Tibial nerve (tissue), 4 donors: Measurements from ENCODE around the gene ABCC4. TPM values are rescaled to one million over a fixed set of nuclear protein-coding genes. Genes with fewer than 3 reads are reported as not detected.
"Not testable (repeated sequence)": the region's sequence is repeated elsewhere in the genome, so short reads cannot be mapped to it uniquely, and the experiment has no call there.

Experiments used
- DNase-seq, 2 donors: peaks; one replicate each; pipeline ENCODE4 v3.0.0-alpha.2; 2019; ENCODE audit warnings: low spot score in 2 of 2
- H3K27ac ChIP-seq, 4 donors: fragments of 200-600 bp; sonication (generic) in 3 of 4; one replicate each; pipeline ENCODE4 v1.5.1; 2017 to 2019; ENCODE audit warnings: mild to moderate bottlenecking in 1 of 4
- H3K27me3 ChIP-seq, 2 donors: fragments of 200-600 bp; sonication (generic) in 1 of 2; one replicate each; pipeline versions ENCODE4 v1.5.1 to v1.6.0; 2017 to 2019
- H3K36me3 ChIP-seq, 3 donors: fragments of 200-600 bp; sonication (generic); one replicate each; pipeline ENCODE4 v1.5.1; 2018 to 2019
- H3K4me1 ChIP-seq, 4 donors: fragments of 200-600 bp; sonication (generic) in 3 of 4; one replicate each; pipeline ENCODE4 v1.5.1; 2017 to 2019
- H3K4me3 ChIP-seq, 4 donors: fragments of 200-600 bp; sonication (generic) in 3 of 4; one replicate each; pipeline ENCODE4 v1.5.1; 2017 to 2019; ENCODE audit warnings: mild to moderate bottlenecking in 1 of 4, moderate library complexity in 1 of 4
- H3K9me3 ChIP-seq, 4 donors: fragments of 200-600 bp; sonication (generic) in 3 of 4; one replicate each; pipeline ENCODE4 v1.5.1; 2017 to 2019
- EP300 ChIP-seq, 2 donors: sonication (generic); formaldehyde crosslinking; IDR thresholded peaks; one replicate each; pipeline ENCODE4 v1.6.1; 2017; ENCODE audit warnings: antibody characterized with exemption in 2 of 2, mild to moderate bottlenecking in 1 of 2
- POLR2A ChIP-seq, 2 donors: fragments of 450-650 bp; IDR thresholded peaks; one replicate each; pipeline ENCODE4 v1.6.1; 2017; ENCODE audit warnings: antibody characterized with exemption in 2 of 2, mild to moderate bottlenecking in 2 of 2, moderate library complexity in 2 of 2
- WGBS, 2 donors: methylation state at CpG; one replicate each; pipeline ENCODE4 v1.1.5; 2018; 5-methylcytosine and 5-hydroxymethylcytosine counted together
- total RNA-seq, 4 donors: library from RNA; depleted of rRNA; stranded (reverse); fragments of >200 nt; gene quantifications; one replicate each; pipeline ENCODE4 v1.1.0, GENCODE V29; 2016
- TF ChIP-seq, protein P1 (sequence below), 5 experiments: fragments of 200-600 bp in 3 of 5; fragments of 450-650 bp in 2 of 5; sonication (generic) in 3 of 5; IDR thresholded peaks; one replicate each; pipeline ENCODE4 v1.5.1; 2016 to 2019; ENCODE audit warnings: antibody characterized with exemption in 5 of 5, mild to moderate bottlenecking in 3 of 5, moderate library complexity in 2 of 5

The ABCC4 gene
- total RNA-seq, 4 donors from 2014 or later: 5.7 to 20.1 (median 9.3) TPM

GRCh38 chr13:95298971-95299621, 2.2 kb downstream of the ABCC4 start:
- Histone ChIP-seq H3K36me3 (no peaks in the 10 kb centered on the region), H3K27ac (no peak overlapping the region), H3K9me3 (no peaks in the 10 kb centered on the region), H3K4me3 (no peak overlapping the region), H3K27me3 (no peaks in the 10 kb centered on the region), H3K4me1 (peaks cover 0 to 22% (median 0%) of the 10 kb centered on the region in 4 donors)
- TF ChIP-seq EP300 (IDR thresholded peaks at IDR 0.05) (no peak), POLR2A (IDR thresholded peaks at IDR 0.05) (no peak)
- TF ChIP-seq, protein P1, sequence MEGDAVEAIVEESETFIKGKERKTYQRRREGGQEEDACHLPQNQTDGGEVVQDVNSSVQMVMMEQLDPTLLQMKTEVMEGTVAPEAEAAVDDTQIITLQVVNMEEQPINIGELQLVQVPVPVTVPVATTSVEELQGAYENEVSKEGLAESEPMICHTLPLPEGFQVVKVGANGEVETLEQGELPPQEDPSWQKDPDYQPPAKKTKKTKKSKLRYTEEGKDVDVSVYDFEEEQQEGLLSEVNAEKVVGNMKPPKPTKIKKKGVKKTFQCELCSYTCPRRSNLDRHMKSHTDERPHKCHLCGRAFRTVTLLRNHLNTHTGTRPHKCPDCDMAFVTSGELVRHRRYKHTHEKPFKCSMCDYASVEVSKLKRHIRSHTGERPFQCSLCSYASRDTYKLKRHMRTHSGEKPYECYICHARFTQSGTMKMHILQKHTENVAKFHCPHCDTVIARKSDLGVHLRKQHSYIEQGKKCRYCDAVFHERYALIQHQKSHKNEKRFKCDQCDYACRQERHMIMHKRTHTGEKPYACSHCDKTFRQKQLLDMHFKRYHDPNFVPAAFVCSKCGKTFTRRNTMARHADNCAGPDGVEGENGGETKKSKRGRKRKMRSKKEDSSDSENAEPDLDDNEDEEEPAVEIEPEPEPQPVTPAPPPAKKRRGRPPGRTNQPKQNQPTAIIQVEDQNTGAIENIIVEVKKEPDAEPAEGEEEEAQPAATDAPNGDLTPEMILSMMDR (IDR thresholded peaks at IDR 0.05): no peak
- no peak for DNase-seq
- WGBS, 2 donors: 78 to 84% methylated on average over 11 of the region's 11 CpGs

DNA sequence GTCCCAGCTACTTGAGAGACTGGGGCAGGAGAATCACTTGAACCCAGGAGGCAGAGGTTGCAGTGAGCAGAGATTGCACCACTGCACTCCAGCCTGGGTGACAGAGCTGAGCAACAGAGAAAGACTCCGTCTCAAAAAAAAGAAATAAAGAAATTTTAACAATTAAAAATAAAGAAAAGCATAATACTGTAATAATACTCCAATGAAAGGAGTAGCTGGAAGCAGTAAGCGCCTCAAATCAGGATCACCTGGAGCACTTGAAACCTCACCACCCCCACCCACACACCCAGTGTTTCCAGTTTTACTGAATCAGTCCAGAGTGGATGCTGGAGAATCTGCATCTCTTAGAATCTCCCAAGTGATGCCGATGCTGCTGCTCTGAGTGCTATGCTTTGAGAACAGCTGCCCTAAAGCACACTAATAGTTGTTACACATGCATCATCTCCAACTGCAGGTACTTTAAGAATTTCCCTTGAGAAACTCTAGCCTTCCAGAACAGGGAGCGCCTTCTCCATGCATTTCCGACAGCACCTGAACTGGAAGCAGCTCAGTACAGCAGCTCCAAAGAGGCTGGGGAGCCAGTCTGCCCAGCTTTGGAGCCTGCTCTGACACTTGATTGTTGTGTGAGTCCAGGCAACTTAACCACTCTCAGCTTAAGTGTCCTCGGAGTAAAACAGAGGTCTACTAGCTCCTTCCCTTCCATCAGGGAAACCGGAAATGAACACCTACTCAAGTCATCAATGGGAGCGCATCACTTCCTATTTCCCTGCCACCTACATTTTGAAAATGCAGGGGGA, 2.9 kb downstream of the ABCC4 start:
- no peak overlapping the region for H3K27ac ChIP-seq
- no peak for DNase-seq
- 89 to 93% methylated on average over 8 of the region's 8 CpGs for WGBS, 2 donors
- H3K36me3 ChIP-seq: no peaks in the 10 kb centered on the region
- peaks cover 0 to 22% (median 0%) of the 10 kb centered on the region in 4 donors for H3K4me1 ChIP-seq
- TF ChIP-seq, protein P1 (IDR thresholded peaks at IDR 0.05): no peak
- TF ChIP-seq POLR2A (IDR thresholded peaks at IDR 0.05) (no peak), EP300 (IDR thresholded peaks at IDR 0.05) (no peak)
- H3K9me3 ChIP-seq: no peaks in the 10 kb centered on the region
- H3K27me3 ChIP-seq: no peaks in the 10 kb centered on the region
- H3K4me3 ChIP-seq: no peak overlapping the region

GRCh38 chr13:95296326-95296925, 4.8 kb downstream of the ABCC4 start:
- no peaks in the 10 kb centered on the region for H3K27me3 ChIP-seq
- no peak overlapping the region for H3K4me3 ChIP-seq
- 35 to 36% methylated on average over 4 of the region's 4 CpGs for WGBS, 2 donors
- H3K36me3 ChIP-seq: no peaks in the 10 kb centered on the region
- no peak overlapping the region for H3K27ac ChIP-seq
- TF ChIP-seq, protein P1 (IDR thresholded peaks at IDR 0.05): peak in 4 of 5 experiments; percentile 12 to 37 (median 30)
- TF ChIP-seq EP300 (IDR thresholded peaks at IDR 0.05): no peak
- DNase-seq: no peak
- peaks cover 0 to 15% (median 0%) of the 10 kb centered on the region in 4 donors for H3K4me1 ChIP-seq
- no peaks in the 10 kb centered on the region for H3K9me3 ChIP-seq

DNA sequence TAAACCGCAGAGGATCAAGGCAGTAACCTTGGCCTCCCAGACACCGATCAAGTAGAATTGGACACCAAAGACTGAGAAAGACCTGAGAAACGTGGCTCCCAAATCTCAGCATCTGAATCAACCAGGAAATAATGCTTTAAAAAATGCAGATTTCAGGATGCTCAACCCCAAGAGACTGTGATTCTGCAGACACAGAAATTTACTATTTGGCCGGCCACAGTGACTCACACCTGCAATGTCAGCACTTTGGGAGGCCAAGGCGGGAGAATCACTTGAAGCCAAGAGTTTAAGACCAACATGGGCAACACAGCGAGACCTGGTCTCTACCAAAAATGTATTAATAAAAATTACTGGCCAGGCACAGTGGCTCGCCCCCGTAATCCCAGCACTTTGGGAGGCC, 6.2 kb downstream of the ABCC4 start:
- Histone ChIP-seq H3K27ac (no peak overlapping the region), H3K9me3 (no peaks in the 10 kb centered on the region), H3K27me3 (no peaks in the 10 kb centered on the region), H3K4me1 (peaks cover 0 to 4% (median 0%) of the 10 kb centered on the region in 4 donors), H3K36me3 (no peaks in the 10 kb centered on the region), H3K4me3 (no peak overlapping the region)
- WGBS, 2 donors: 92 to 93% methylated on average over 8 of the region's 8 CpGs
- DNase-seq: no peak
- TF ChIP-seq EP300 (IDR thresholded peaks at IDR 0.05) (no peak), POLR2A (IDR thresholded peaks at IDR 0.05) (no peak)
- TF ChIP-seq, protein P1 (IDR thresholded peaks at IDR 0.05): no peak

DNA sequence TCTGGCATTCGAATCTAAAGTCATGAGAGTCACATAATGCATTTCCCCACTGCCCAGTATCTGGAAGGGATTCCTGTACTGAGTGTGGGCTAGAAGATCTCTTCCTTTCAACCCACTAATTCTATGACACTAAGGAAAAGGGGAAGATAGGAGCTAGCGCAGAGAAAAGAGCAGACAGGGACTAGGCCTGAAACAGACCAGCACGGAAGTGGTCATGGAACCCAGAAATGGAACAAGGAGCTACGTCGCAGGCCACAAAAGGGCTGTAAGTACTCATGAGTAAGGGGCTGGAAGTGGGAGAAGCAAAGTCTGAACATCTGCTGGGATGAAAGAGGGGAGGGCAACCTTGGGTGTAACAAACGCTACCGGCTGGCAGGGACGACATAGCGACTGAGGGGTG, 8.6 kb downstream of the ABCC4 start:
- WGBS, 2 donors: 92 to 93% methylated on average over 9 of the region's 9 CpGs
- no peak overlapping the region for H3K27ac ChIP-seq
- DNase-seq: no peak
- no peaks in the 10 kb centered on the region for H3K4me1 ChIP-seq
- H3K9me3 ChIP-seq: no peaks in the 10 kb centered on the region
- H3K27me3 ChIP-seq: no peaks in the 10 kb centered on the region
- TF ChIP-seq POLR2A (IDR thresholded peaks at IDR 0.05) (no peak), EP300 (IDR thresholded peaks at IDR 0.05) (no peak)
- TF ChIP-seq, protein P1 (IDR thresholded peaks at IDR 0.05): no peak
- no peaks in the 10 kb centered on the region for H3K36me3 ChIP-seq
- H3K4me3 ChIP-seq: no peak overlapping the region

DNA sequence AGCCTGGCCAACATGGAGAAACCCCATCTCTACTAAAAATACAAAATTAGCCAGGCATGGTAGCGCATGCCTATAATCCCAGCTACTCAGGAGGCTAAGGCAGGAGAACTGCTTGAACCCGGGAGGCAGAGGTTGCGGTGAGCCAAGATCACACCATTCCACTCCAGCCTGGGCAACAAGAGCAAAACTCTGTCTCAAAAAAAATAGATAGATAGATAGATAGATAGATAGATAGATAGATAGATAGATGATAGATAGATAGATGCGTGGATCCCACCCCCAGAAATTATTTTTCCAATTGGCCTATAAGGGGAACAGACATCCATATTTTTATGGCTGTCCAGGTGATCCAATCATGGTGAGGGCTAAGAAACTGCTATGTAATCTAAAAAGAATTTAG, 11.3 kb downstream of the ABCC4 start:
- not testable (repeated sequence) for H3K27me3 ChIP-seq, H3K4me1 ChIP-seq, DNase-seq, H3K9me3 ChIP-seq, H3K4me3 ChIP-seq, H3K27ac ChIP-seq, H3K36me3 ChIP-seq
- 97 to 98% methylated on average over 4 of the region's 4 CpGs for WGBS, 2 donors
